Mucosa of rectum (tissue), 2 donors: ENCODE measurements around the gene C3orf49.

Source experiments
- H3K27ac ChIP-seq, 2 donors: one replicate each; pipeline ENCODE4 v1.7.0; 2013; ENCODE audit warnings: inconsistent platforms in 2 of 2, low read depth in 2 of 2, low read length in 2 of 2
- H3K27me3 ChIP-seq, 2 donors: one replicate each; pipeline ENCODE4 v1.7.0; 2013; ENCODE audit warnings: low read length in 2 of 2; ENCODE audit not compliant: control insufficient read depth in 2 of 2, insufficient read depth in 2 of 2
- H3K36me3 ChIP-seq, 2 donors: one replicate each; pipeline ENCODE4 v1.7.0; 2013; ENCODE audit warnings: low read length in 2 of 2; ENCODE audit not compliant: control insufficient read depth in 2 of 2, insufficient read depth in 2 of 2
- H3K4me1 ChIP-seq, 2 donors: one replicate each; pipeline ENCODE4 v1.7.0; 2013; ENCODE audit warnings: low read length in 2 of 2, mild to moderate bottlenecking in 1 of 2; ENCODE audit not compliant: control insufficient read depth in 2 of 2, insufficient read depth in 2 of 2
- H3K4me3 ChIP-seq, 2 donors: one replicate each; pipeline ENCODE4 v1.7.0; 2013; ENCODE audit warnings: low read length in 2 of 2
- H3K9ac ChIP-seq, 2 donors: one replicate each; pipeline ENCODE4 v1.7.0; 2013; ENCODE audit warnings: low read length in 2 of 2, low read depth in 1 of 2, mild to moderate bottlenecking in 1 of 2
- H3K9me3 ChIP-seq, 2 donors: one replicate each; pipeline ENCODE4 v1.7.0; 2013; ENCODE audit warnings: low read length in 2 of 2; ENCODE audit not compliant: control insufficient read depth in 2 of 2
- donor health status: healthy.
- donor health status: Normal muscosa, but diverticular disease.

The C3orf49 gene

GRCh38 chr3:63847718-63848450, 28.8 kb downstream of the C3orf49 start:
- Histone ChIP-seq H3K9me3 (no peaks in the 10 kb centered on the region), H3K4me3 (no peak overlapping the region), H3K9ac (no peak overlapping the region), H3K27ac (no peak overlapping the region), H3K36me3 (no peaks in the 10 kb centered on the region), H3K27me3 (no peaks in the 10 kb centered on the region), H3K4me1 (no peaks in the 10 kb centered on the region)

- no peaks in the 10 kb centered on the region for H3K27me3 ChIP-seq
- H3K4me1 ChIP-seq = no peaks in the 10 kb centered on the region
- H3K27ac ChIP-seq = no peak overlapping the region
- no peak overlapping the region for H3K4me3 ChIP-seq
- H3K9ac ChIP-seq = no peak overlapping the region
- H3K9me3 ChIP-seq = no peaks in the 10 kb centered on the region
- H3K36me3 ChIP-seq = no peaks in the 10 kb centered on the region
These were observed 30.1 kb downstream of the C3orf49 start for GRCh38 chr3:63849175-63849574.

DNA sequence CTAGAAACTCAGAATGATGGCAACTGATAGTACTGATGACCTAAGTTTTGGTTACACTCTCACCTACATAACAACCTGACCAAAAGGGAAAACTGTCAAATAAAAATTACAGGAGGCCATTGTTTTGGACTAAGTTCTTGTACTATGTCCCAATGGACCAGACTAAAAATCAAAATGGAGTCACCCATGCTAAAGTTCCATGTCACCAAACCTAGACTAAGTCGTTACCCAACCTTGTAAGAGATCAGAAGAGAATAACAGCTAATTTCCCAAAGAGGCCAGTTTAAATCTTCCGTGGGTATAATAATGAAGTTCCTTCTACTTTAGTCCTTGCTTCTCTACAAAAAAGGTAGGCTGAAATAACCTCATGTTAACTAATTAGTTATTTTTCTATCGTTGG, 32.2 kb downstream of the C3orf49 start:
- no peak overlapping the region for H3K9ac ChIP-seq
- no peaks in the 10 kb centered on the region for H3K9me3 ChIP-seq
- no peak overlapping the region for H3K4me3 ChIP-seq
- no peaks in the 10 kb centered on the region for H3K36me3 ChIP-seq
- no peaks in the 10 kb centered on the region for H3K27me3 ChIP-seq
- no peak overlapping the region for H3K27ac ChIP-seq
- no peaks in the 10 kb centered on the region for H3K4me1 ChIP-seq

DNA sequence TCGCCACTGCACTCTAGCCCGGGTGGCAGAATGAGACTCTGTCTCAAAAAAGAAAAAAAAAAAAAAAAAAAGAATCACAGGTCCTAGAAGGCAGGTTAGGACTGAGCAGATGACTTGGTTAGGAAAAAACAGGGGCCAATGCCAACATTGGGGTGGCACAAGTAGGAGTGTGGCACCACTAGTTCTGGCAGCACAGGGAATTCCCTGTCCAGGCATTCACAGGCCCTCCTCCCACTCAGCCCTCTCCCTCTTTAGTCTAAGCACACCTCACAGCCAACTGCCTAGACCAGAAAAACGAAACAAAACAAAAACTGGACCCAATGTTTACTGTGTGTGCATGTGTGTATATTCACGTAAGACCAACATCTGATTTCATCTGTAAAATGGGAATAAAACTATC, 34.0 kb downstream of the C3orf49 start:
- H3K4me3 ChIP-seq = no peak overlapping the region
- H3K9me3 ChIP-seq = no peaks in the 10 kb centered on the region
- H3K4me1 ChIP-seq = no peaks in the 10 kb centered on the region
- H3K36me3 ChIP-seq = no peaks in the 10 kb centered on the region
- H3K9ac ChIP-seq = no peak overlapping the region
- H3K27ac ChIP-seq = no peak overlapping the region
- H3K27me3 ChIP-seq = no peaks in the 10 kb centered on the region

DNA sequence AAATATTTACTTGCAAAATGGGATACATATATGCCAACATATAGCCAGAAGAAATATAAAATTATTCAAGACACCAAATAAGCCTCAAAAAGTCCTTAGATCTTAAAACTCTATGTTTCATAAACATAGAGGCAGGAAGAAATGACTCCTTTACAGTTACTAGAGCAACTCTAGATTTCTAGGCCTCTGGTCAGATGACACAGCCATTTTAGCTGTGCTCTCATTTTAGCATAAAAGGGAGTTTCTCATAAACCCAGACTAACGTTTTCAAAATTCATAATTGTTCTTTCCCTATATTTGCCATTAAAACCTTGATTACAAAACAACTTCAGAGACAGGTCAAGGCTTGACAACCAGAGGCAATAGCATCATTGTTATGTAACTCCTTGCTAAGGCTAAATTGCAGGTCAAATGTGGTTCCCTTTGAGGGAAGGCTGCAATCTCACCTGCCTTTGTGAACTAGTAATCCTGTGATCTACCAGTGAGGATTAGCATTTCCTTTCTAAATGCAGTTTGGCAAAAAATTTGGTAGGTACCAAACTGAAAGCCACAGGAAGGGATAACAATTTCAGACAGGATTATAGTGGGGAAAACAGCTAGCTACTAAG, 36.3 kb downstream of the C3orf49 start:
- H3K9ac ChIP-seq = no peak overlapping the region
- no peaks in the 10 kb centered on the region for H3K27me3 ChIP-seq
- no peaks in the 10 kb centered on the region for H3K36me3 ChIP-seq
- H3K4me3 ChIP-seq = no peak overlapping the region
- no peaks in the 10 kb centered on the region for H3K4me1 ChIP-seq
- H3K9me3 ChIP-seq = no peaks in the 10 kb centered on the region
- H3K27ac ChIP-seq = no peak overlapping the region

- Histone ChIP-seq H3K4me3 (no peak overlapping the region), H3K4me1 (peaks cover 0 to 3% of the 10 kb centered on the region in 2 donors), H3K36me3 (no peaks in the 10 kb centered on the region), H3K9me3 (no peaks in the 10 kb centered on the region), H3K27me3 (no peaks in the 10 kb centered on the region), H3K27ac (no peak overlapping the region), H3K9ac (no peak overlapping the region)
These were observed 38.2 kb downstream of the C3orf49 start for GRCh38 chr3:63857311-63857710.

- H3K4me3 ChIP-seq = no peak overlapping the region
- no peak overlapping the region for H3K27ac ChIP-seq
- H3K9me3 ChIP-seq = no peaks in the 10 kb centered on the region
- peaks cover 7 to 11% of the 10 kb centered on the region in 2 donors for H3K4me1 ChIP-seq
- no peaks in the 10 kb centered on the region for H3K27me3 ChIP-seq
- no peak overlapping the region for H3K9ac ChIP-seq
- H3K36me3 ChIP-seq = no peaks in the 10 kb centered on the region
These were observed 41.7 kb downstream of the C3orf49 start for GRCh38 chr3:63860776-63861175.

DNA sequence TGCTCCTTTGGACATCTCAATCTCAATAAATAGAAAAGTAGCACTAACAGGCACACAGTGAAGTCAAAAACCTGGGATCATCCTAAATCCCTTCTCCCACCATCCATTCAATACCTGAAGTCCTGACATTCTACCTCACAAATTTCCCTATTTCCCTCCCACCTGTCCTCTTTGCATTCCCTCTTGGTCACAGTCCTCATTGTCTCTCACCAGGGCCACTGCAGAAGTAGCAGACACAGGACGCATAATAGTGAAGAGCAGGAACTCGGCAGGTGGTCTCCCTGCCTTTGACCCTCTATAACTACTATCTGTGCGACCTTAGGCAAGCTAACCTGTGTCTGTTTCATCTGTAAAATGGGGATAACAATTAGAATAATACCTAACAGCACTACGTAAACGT, 42.2 kb downstream of the C3orf49 start:
- Histone ChIP-seq H3K9me3 (no peaks in the 10 kb centered on the region), H3K4me3 (no peak overlapping the region), H3K27me3 (no peaks in the 10 kb centered on the region), H3K9ac (no peak overlapping the region), H3K27ac (no peak overlapping the region), H3K36me3 (no peaks in the 10 kb centered on the region), H3K4me1 (peaks cover 7 to 11% of the 10 kb centered on the region in 2 donors)

- peak overlapping the region; percentile 81 to 85 for H3K27ac ChIP-seq
- peaks cover 7 to 11% of the 10 kb centered on the region in 2 donors for H3K4me1 ChIP-seq
These were observed 43.7 kb downstream of the C3orf49 start for GRCh38 chr3:63862804-63863149.

GRCh38 chr3:63863150-63864007, 44.3 kb downstream of the C3orf49 start, which contains the start of the genes ATXN7 and THOC7:
Gene ATXN7, plus strand, starts transcription at chr3:63863867. Its CDS starts 48,732 bp downstream, at chr3:63912599.
Gene THOC7, minus strand, starts transcription at chr3:63863805. Its CDS starts 15 bp downstream, at chr3:63863790.
- Histone ChIP-seq H3K27me3 (no peaks in the 10 kb centered on the region), H3K36me3 (no peaks in the 10 kb centered on the region), H3K27ac (peak within 1 kb of the TSS; percentile 84 to 85), H3K4me1 (peaks cover 7 to 11% of the 10 kb centered on the region in 2 donors), H3K9me3 (no peaks in the 10 kb centered on the region), H3K4me3 (peak within 1 kb of the TSS; percentile 87 to 91), H3K9ac (peak within 1 kb of the TSS; percentile 81 to 93)

More at GRCh38 chr3:63862804-63863149, 43.7 kb downstream of the C3orf49 start:
- Histone ChIP-seq H3K9me3 (no peaks in the 10 kb centered on the region), H3K36me3 (no peaks in the 10 kb centered on the region), H3K27me3 (no peaks in the 10 kb centered on the region), H3K4me3 (peak overlapping the region; percentile 87 to 91), H3K9ac (peak overlapping the region; percentile 81 to 93)
